ENCODE data around the gene TMEM128. TPM values are rescaled to one million over a fixed set of nuclear protein-coding genes. Genes with fewer than 3 reads are reported as not detected.
"Not testable (repeated sequence)": the region's sequence is repeated elsewhere in the genome, so short reads cannot be mapped to it uniquely, and the experiment has no call there.

Gene TMEM128
- total RNA-seq, 1 donor from 2014 or later, result 27.1 TPM

DNA sequence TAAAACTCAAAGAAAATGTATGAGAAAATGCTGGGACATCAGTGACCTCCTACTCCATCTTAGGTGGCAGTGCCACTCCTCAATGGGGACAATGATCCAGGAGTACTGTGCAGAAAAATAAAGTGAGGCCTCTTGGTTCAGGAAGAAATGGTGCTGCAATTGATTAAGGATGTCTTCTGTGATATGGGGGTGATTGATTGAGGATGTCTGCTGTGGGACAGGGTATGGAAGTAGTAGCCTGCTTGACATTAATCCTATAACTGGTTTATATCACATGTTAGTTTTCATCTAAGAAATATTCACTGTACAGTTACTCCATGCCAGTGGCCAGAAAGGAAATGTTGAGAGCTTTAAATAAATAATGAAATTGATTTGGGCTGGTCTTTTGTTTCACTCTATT, 41.8 kb downstream of the TMEM128 start:
- Histone ChIP-seq H3K27me3 (ENCODE audit: control insufficient read depth in 3 of 3, insufficient read depth in 3 of 3, low read length in 3 of 3) (peaks cover 2 to 11% (median 8%) of the 10 kb centered on the region in 3 donors), H3K9me3 (ENCODE audit: control insufficient read depth in 3 of 3, low read length in 3 of 3) (no peaks in the 10 kb centered on the region), H3K36me3 (ENCODE audit: control insufficient read depth in 3 of 3, insufficient read depth in 3 of 3, low read length in 3 of 3) (no peaks in the 10 kb centered on the region), H3K27ac (ENCODE audit: low read depth, low read length) (no peak overlapping the region), H3K9ac (ENCODE audit: low read depth in 1 of 3, low read length in 3 of 3) (no peak overlapping the region), H3K4me1 (ENCODE audit: control insufficient read depth in 3 of 3, insufficient read depth in 3 of 3, low read length in 3 of 3) (no peaks in the 10 kb centered on the region), H3K4me3 (ENCODE audit: low read length in 3 of 3) (no peak overlapping the region)

DNA sequence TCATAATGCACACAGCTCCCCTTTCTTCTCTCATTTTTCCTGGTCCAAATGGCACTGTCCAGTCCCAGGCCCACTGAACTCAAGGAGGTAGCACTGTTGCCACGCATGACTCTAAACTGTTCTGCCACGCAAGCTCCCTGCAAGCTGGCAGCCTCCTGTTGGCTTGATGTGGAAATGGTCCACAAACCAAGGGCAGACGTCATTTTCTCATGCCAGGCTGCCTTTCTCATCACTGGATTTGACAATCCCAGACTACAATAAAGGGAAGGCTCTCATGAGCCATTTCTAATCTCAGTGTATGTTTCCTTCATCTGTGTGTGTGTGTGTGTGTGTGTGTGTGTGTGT, 43.6 kb downstream of the TMEM128 start:
- Histone ChIP-seq H3K4me3 (ENCODE audit: low read length in 3 of 3) (no peak overlapping the region), H3K36me3 (ENCODE audit: control insufficient read depth in 3 of 3, insufficient read depth in 3 of 3, low read length in 3 of 3) (no peaks in the 10 kb centered on the region), H3K27me3 (ENCODE audit: control insufficient read depth in 3 of 3, insufficient read depth in 3 of 3, low read length in 3 of 3) (peaks cover 2 to 8% (median 7%) of the 10 kb centered on the region in 3 donors), H3K9ac (ENCODE audit: low read depth in 1 of 3, low read length in 3 of 3) (no peak overlapping the region), H3K9me3 (ENCODE audit: control insufficient read depth in 3 of 3, low read length in 3 of 3) (no peaks in the 10 kb centered on the region), H3K4me1 (ENCODE audit: control insufficient read depth in 3 of 3, insufficient read depth in 3 of 3, low read length in 3 of 3) (no peaks in the 10 kb centered on the region), H3K27ac (ENCODE audit: low read depth, low read length) (no peak overlapping the region)

DNA sequence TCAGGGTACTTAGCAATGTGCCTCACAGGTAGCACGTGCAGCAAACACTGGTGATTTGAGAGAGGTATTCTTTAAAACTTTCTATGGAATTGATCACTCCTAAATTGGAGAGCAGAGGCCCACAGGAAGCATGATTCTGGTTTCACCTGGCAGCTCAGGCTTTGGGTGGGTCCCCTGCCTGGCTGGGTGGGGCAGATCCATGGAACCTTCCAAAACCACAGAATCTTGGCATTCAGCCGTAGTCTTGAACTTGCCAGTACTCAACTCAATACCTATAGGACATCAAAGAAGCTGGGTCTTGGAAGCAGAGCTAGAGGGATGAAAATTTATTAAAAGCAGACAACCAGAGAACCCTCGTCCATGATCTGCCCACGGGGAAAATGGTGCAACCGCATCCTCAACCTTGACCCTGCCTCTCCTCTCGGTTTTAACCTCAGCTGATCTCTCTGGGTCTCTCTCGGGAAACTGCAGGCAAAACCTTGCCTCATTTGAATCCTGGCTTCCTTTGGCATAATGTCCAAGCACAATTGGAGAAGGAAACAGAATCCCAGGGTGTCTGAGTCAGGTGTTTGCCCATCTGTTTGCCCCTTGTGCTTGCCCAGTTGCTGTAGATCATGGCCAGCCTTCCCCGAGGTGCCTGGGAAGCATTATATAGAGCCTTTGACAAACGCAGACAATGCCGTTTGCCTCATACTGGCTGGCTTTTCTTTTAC, 44.2 kb downstream of the TMEM128 start:
- no peak overlapping the region for H3K27ac ChIP-seq (ENCODE audit: low read depth, low read length)
- no peak overlapping the region for H3K9ac ChIP-seq (ENCODE audit: low read depth in 1 of 3, low read length in 3 of 3)
- H3K4me1 ChIP-seq (ENCODE audit: control insufficient read depth in 3 of 3, insufficient read depth in 3 of 3, low read length in 3 of 3), result no peaks in the 10 kb centered on the region
- no peak overlapping the region for H3K4me3 ChIP-seq (ENCODE audit: low read length in 3 of 3)
- no peaks in the 10 kb centered on the region for H3K9me3 ChIP-seq (ENCODE audit: control insufficient read depth in 3 of 3, low read length in 3 of 3)
- H3K36me3 ChIP-seq (ENCODE audit: control insufficient read depth in 3 of 3, insufficient read depth in 3 of 3, low read length in 3 of 3), result no peaks in the 10 kb centered on the region
- H3K27me3 ChIP-seq (ENCODE audit: control insufficient read depth in 3 of 3, insufficient read depth in 3 of 3, low read length in 3 of 3), result peaks cover 2 to 8% (median 7%) of the 10 kb centered on the region in 3 donors

DNA sequence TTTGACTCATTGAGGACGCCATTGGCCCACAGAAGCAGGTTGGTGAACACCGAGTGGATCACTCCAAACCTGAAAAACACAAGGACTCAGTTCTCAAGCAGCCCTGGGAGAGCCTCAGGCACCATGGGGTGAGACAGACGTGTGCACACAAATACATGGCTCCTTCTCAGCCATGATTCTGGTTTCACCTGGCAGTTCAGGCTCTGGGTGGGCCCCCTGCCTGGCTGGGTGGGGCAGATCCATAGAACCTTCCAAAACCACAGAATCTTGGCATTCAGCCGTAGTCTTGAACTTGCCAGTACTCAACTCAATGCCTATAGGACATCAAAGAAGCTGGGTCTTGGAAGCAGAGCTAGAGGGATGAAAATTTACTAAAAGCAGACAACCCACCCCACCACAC, 45.5 kb downstream of the TMEM128 start:
- H3K36me3 ChIP-seq (ENCODE audit: control insufficient read depth in 3 of 3, insufficient read depth in 3 of 3, low read length in 3 of 3), result no peaks in the 10 kb centered on the region
- H3K27ac ChIP-seq (ENCODE audit: low read depth, low read length), result no peak overlapping the region
- no peak overlapping the region for H3K4me3 ChIP-seq (ENCODE audit: low read length in 3 of 3)
- H3K9ac ChIP-seq (ENCODE audit: low read depth in 1 of 3, low read length in 3 of 3), result no peak overlapping the region
- H3K9me3 ChIP-seq (ENCODE audit: control insufficient read depth in 3 of 3, low read length in 3 of 3), result no peaks in the 10 kb centered on the region
- peaks cover 2 to 11% (median 9%) of the 10 kb centered on the region in 3 donors for H3K27me3 ChIP-seq (ENCODE audit: control insufficient read depth in 3 of 3, insufficient read depth in 3 of 3, low read length in 3 of 3)
- H3K4me1 ChIP-seq (ENCODE audit: control insufficient read depth in 3 of 3, insufficient read depth in 3 of 3, low read length in 3 of 3), result no peaks in the 10 kb centered on the region

DNA sequence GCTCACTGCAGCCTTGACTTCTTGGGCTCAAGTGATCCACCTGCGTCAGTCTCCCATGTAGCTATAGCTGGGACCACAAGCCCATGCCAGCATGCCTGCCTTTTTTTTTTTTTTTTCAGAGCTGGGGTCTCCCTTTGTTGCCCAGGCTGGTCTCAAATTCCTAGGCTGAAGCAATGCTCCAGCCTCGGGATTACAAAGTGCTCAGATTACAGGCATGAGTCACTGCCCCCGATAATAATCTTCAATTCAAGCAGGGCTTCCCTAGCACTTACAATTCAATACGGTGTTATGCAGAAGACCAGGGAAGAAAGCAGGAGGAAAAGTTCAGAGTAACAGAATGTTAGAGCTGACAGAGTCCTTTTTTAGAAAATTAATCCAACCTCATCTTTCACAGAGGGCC, 47.4 kb downstream of the TMEM128 start:
- Histone ChIP-seq H3K36me3 (ENCODE audit: control insufficient read depth in 3 of 3, insufficient read depth in 3 of 3, low read length in 3 of 3) (no peaks in the 10 kb centered on the region), H3K4me3 (ENCODE audit: low read length in 3 of 3) (no peak overlapping the region)

DNA sequence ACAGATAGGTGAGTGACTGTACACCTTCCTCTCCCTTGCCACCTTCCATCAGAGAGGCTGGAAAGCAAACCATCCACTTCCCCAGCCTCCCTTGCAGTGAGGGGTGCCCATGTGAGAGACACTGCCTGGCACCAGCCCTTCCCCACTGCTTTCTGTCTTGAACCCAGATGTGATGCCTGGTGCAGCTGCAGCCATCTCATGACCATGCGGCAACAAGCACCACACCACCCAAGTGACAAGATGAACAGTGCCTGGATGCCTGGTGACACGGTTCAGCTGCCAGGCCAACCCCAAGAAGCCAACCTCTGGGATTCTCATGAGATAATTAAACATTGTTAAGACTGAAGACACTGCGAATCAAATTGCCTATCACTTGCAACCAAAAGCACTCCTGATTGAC, 52.7 kb downstream of the TMEM128 start:
- Histone ChIP-seq H3K36me3 (ENCODE audit: control insufficient read depth in 3 of 3, insufficient read depth in 3 of 3, low read length in 3 of 3) (no peaks in the 10 kb centered on the region), H3K9me3 (ENCODE audit: control insufficient read depth in 3 of 3, low read length in 3 of 3) (no peaks in the 10 kb centered on the region), H3K4me3 (ENCODE audit: low read length in 3 of 3) (no peak overlapping the region), H3K27ac (ENCODE audit: low read depth, low read length) (no peak overlapping the region), H3K4me1 (ENCODE audit: control insufficient read depth in 3 of 3, insufficient read depth in 3 of 3, low read length in 3 of 3) (no peaks in the 10 kb centered on the region), H3K27me3 (ENCODE audit: control insufficient read depth in 3 of 3, insufficient read depth in 3 of 3, low read length in 3 of 3) (peaks cover 0 to 10% (median 8%) of the 10 kb centered on the region in 3 donors), H3K9ac (ENCODE audit: low read depth in 1 of 3, low read length in 3 of 3) (no peak overlapping the region)

More for the DNA sequence above, 47.4 kb downstream of the TMEM128 start:
- no peaks in the 10 kb centered on the region for H3K4me1 ChIP-seq (ENCODE audit: control insufficient read depth in 3 of 3, insufficient read depth in 3 of 3, low read length in 3 of 3)
- H3K9ac ChIP-seq (ENCODE audit: low read depth in 1 of 3, low read length in 3 of 3), result no peak overlapping the region
- H3K27ac ChIP-seq (ENCODE audit: low read depth, low read length), result no peak overlapping the region
- no peaks in the 10 kb centered on the region for H3K9me3 ChIP-seq (ENCODE audit: control insufficient read depth in 3 of 3, low read length in 3 of 3)
- peaks cover 2 to 11% (median 9%) of the 10 kb centered on the region in 3 donors for H3K27me3 ChIP-seq (ENCODE audit: control insufficient read depth in 3 of 3, insufficient read depth in 3 of 3, low read length in 3 of 3)

DNA sequence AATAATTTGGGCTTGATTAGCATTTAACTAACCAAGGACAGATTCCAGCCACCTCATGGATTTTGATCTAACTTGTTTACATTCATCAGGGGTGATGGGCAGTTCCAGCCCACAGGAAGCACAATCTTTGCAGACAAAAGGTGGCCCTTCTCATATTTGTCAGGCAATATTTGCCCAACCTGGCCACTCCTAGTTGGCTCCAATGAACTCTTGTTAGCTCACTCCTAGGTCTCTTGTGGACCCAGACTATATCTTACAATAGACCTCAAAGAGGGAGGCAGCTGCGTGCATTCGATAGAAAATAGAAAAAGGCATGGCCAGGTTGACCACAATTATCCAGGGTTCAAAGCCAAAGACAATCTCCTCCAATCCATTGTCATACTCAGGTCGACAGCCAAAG, 59.5 kb downstream of the TMEM128 start:
- not testable (repeated sequence) for H3K27ac ChIP-seq (ENCODE audit: low read depth, low read length); H3K9me3 ChIP-seq (ENCODE audit: control insufficient read depth in 3 of 3, low read length in 3 of 3); H3K4me3 ChIP-seq (ENCODE audit: low read length in 3 of 3); H3K9ac ChIP-seq (ENCODE audit: low read depth in 1 of 3, low read length in 3 of 3); H3K36me3 ChIP-seq (ENCODE audit: control insufficient read depth in 3 of 3, insufficient read depth in 3 of 3, low read length in 3 of 3); H3K4me1 ChIP-seq (ENCODE audit: control insufficient read depth in 3 of 3, insufficient read depth in 3 of 3, low read length in 3 of 3)
- H3K27me3 ChIP-seq (ENCODE audit: control insufficient read depth in 3 of 3, insufficient read depth in 3 of 3, low read length in 3 of 3), result peaks cover 0 to 11% (median 10%) of the 10 kb centered on the region in 3 donors

Other genes starting within 250 kb of the TMEM128 start
- not detected for gene OTOP1, start 21.3 kb downstream of the TMEM128 start, total RNA-seq
- 7.3 TPM for gene LYAR, start 41.9 kb upstream of the TMEM128 start, total RNA-seq
- 4.2 TPM for gene ZBTB49, start 42.0 kb upstream of the TMEM128 start, total RNA-seq
- 1.0 TPM for gene NSG1, start 138.9 kb upstream of the TMEM128 start, total RNA-seq